Nephron progenitor cell (in vitro differentiated cells): ENCODE results near the gene HIPK3.
A peak's percentile ranks its signal among the peaks of the same experiment; 100 is the strongest.

Experiments used
- DNase-seq: peaks from one replicate; pipeline ENCODE4 v3.0.0; 2021
- H3K27ac Mint-ChIP-seq: 2 replicates; pipeline ENCODE4 v1.8.0; 2021; ENCODE audit warnings: mild to moderate bottlenecking, moderate library complexity, mixed read lengths
- H3K27me3 Mint-ChIP-seq: 2 replicates; pipeline ENCODE4 v1.8.0; 2021; ENCODE audit warnings: mild to moderate bottlenecking, low read depth, mixed read lengths; ENCODE audit not compliant: poor library complexity
- H3K36me3 Mint-ChIP-seq: 2 replicates; pipeline ENCODE4 v1.8.0; 2021; ENCODE audit warnings: low read depth, mixed read lengths
- H3K4me1 Mint-ChIP-seq: 2 replicates; pipeline ENCODE4 v1.8.0; 2021; ENCODE audit warnings: mixed read lengths
- H3K4me3 Mint-ChIP-seq: 2 replicates; pipeline ENCODE4 v1.8.0; 2021; ENCODE audit warnings: mild to moderate bottlenecking, moderate library complexity, mixed read lengths
- H3K9me3 Mint-ChIP-seq: 2 replicates; pipeline ENCODE4 v1.8.0; 2021; ENCODE audit warnings: mild to moderate bottlenecking, moderate library complexity, mixed read lengths
- TF ChIP-seq, protein P1 (sequence below): fragments of 200-600 bp; sonication (generic); IDR thresholded peaks from 2 replicates; pipeline ENCODE4 v1.5.0; 2021; ENCODE audit warnings: antibody characterized with exemption

Gene HIPK3

DNA sequence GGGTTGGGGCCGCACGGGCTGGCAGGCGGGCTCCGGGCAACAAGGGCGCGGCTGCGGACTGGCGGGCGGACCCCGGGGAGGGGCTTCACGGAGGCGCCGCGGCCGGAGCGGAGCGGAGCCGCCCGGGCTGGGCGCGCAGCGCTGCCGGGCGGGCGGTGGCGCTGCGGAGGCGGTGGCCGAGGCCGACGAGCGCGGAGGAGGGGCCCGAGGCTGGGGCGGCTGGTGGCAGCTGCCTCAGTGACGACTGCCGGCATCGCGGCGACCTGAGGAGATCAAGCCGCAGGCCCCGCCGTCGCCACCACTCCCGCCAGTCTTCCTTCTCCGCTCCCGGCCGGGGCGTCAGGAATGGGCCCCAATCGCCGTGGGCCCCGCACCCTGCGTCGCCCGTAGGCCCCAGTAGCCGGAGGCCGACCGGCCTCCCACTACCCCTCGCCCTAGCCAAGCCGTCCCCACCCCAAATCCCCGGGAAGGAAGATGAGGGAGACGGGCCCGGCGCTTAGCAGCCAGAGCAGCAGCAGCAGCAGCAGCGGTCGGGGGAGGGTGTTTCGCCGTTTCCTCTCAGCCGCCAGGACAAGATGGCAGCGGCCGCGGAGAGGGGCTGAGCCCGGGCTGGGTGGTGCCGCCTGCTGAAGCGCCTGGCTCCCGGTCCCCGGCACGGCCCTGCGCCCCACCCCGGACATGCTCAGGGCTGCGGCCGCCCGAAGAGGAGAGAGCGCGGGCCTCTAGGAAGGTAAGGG is at the start of gene HIPK3:
Gene HIPK3, plus strand, starts transcription at position 222 of the 737 bp plus-strand sequence.
- Mint-ChIP-seq H3K36me3 (no peaks in the 10 kb centered on the region), H3K9me3 (no peaks in the 10 kb centered on the region), H3K4me3 (peak within 1 kb of the TSS; percentile 96), H3K27me3 (peaks cover 10% of the 10 kb centered on the region), H3K27ac (peak within 1 kb of the TSS; percentile 99), H3K4me1 (peaks cover 39% of the 10 kb centered on the region)
- DNase-seq, result peak; percentile 86
- TF ChIP-seq, protein P1, sequence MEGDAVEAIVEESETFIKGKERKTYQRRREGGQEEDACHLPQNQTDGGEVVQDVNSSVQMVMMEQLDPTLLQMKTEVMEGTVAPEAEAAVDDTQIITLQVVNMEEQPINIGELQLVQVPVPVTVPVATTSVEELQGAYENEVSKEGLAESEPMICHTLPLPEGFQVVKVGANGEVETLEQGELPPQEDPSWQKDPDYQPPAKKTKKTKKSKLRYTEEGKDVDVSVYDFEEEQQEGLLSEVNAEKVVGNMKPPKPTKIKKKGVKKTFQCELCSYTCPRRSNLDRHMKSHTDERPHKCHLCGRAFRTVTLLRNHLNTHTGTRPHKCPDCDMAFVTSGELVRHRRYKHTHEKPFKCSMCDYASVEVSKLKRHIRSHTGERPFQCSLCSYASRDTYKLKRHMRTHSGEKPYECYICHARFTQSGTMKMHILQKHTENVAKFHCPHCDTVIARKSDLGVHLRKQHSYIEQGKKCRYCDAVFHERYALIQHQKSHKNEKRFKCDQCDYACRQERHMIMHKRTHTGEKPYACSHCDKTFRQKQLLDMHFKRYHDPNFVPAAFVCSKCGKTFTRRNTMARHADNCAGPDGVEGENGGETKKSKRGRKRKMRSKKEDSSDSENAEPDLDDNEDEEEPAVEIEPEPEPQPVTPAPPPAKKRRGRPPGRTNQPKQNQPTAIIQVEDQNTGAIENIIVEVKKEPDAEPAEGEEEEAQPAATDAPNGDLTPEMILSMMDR, result no peak

DNA sequence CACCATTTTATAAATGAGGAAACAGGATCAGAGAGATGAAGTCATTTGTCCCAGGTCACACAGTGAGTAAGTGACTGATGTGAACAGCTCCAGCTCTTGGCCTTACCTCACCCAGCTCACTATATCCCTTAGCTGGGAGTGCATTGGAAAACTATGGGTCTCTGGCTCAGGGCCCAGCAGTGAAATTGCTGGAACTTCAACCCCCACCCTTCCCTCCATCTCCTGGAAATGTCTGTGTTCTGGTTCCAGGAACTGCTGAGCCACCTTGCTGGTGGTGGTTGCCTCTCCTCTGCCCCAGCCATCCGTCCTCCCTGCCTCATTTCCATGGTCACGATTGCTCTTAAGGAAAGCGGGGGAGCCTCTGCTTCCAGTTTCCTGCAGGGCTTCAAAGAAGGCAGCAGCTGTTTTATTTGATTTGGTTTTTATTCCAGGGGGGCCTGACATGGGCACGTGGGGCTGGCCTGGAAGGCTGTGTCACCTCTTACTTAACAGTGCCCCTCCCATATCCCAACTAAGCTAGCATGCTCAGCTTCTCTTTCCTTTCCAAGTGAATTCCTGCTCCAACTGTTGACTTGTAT is 49.7 kb upstream of the HIPK3 start:
- H3K27me3 Mint-ChIP-seq, result peaks cover 8% of the 10 kb centered on the region
- H3K36me3 Mint-ChIP-seq, result no peaks in the 10 kb centered on the region
- peaks cover 9% of the 10 kb centered on the region for H3K9me3 Mint-ChIP-seq
- peak overlapping the region; percentile 86 for H3K27ac Mint-ChIP-seq
- TF ChIP-seq, protein P1, result no peak
- no peak for DNase-seq
- peaks cover 5% of the 10 kb centered on the region for H3K4me1 Mint-ChIP-seq
- H3K4me3 Mint-ChIP-seq, result no peak overlapping the region

DNA sequence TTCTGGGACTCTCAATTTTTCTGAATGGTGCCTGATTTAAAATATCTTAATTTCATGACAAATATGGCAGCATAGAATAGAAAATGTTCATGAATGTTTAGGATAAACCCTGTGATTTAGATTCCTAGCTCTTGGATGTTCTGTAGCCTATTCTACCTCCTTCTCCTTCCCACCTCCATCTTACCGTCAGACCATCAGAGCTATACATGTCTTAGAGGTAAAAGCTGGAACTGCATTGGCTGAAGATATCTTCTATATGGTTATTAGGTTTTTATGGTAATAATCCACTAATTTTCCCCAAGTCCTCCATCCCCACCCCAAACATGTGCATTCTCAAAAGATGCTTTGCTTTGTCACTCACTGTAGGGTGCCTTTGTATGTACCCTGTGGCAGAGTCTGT is 49.0 kb upstream of the HIPK3 start:
- TF ChIP-seq, protein P1, result no peak
- Mint-ChIP-seq H3K36me3 (no peaks in the 10 kb centered on the region), H3K4me3 (no peak overlapping the region), H3K27me3 (peaks cover 5% of the 10 kb centered on the region), H3K4me1 (peaks cover 5% of the 10 kb centered on the region), H3K9me3 (peaks cover 9% of the 10 kb centered on the region), H3K27ac (peak overlapping the region; percentile 86)
- no peak for DNase-seq

DNA sequence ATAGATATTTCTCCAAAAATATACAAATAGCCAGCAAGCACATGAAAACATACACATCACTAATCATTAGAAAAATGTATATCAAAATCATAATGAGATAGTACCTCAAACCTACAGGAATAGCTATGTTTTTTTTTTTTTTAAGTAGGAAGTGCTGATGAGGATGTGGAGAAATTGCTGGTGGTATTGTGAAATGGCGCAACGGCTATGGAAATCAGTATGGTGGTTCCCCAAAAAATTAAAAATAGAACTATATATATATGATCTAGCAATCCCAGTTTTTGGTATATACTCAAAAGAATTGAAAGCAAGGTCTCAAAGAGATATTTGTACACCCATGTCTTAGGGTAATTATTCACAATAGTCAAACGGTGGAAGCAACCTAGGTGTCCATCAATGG is 46.0 kb upstream of the HIPK3 start:
- no peak overlapping the region for H3K27ac Mint-ChIP-seq
- H3K4me1 Mint-ChIP-seq, result peaks cover 5% of the 10 kb centered on the region
- no peak for DNase-seq
- H3K9me3 Mint-ChIP-seq, result peaks cover 14% of the 10 kb centered on the region
- H3K4me3 Mint-ChIP-seq, result no peak overlapping the region
- H3K36me3 Mint-ChIP-seq, result no peaks in the 10 kb centered on the region
- TF ChIP-seq, protein P1, result no peak
- peaks cover 2% of the 10 kb centered on the region for H3K27me3 Mint-ChIP-seq

DNA sequence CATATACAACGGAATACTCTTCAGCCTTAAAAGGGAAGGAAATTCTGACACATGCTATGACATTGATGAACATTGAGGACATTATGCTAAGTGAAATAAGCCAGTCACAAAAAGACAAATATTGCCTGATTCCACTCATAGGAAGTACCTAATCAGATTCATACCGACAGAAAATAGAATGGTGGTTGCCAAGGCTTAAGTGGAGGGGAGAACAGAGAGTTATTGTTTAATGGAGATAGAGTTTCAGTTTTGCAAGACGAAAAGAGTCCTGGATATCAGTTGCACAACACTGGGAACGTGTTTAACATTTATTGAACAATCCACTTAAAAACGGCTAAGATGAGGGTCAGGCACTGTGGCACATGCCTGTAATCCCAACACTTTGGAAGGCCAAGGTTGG is 45.6 kb upstream of the HIPK3 start:
- peaks cover 5% of the 10 kb centered on the region for H3K4me1 Mint-ChIP-seq
- no peak for DNase-seq
- TF ChIP-seq, protein P1, result no peak
- H3K4me3 Mint-ChIP-seq, result no peak overlapping the region
- H3K27me3 Mint-ChIP-seq, result peaks cover 2% of the 10 kb centered on the region
- no peaks in the 10 kb centered on the region for H3K36me3 Mint-ChIP-seq
- H3K9me3 Mint-ChIP-seq, result peaks cover 14% of the 10 kb centered on the region
- no peak overlapping the region for H3K27ac Mint-ChIP-seq

DNA sequence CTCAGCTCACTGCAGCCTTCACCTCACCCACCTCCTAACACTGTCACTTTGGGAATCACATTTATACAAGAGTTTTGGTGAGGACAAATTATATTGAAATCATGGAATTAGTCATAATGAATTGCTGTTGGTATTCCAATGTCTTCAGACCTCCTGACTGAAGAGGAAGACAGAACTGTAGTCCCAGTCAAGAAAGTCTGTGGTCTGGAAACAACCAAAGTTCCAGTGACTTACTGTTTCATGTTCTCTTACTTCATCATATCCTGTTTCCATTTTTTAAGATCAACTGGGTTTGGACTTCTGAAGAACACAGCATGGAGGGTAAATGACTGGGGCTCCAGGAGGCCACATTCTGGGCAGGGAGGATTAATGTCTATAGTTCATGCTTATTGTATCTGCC is 43.0 kb upstream of the HIPK3 start:
- H3K4me1 Mint-ChIP-seq, result no peaks in the 10 kb centered on the region
- peaks cover 20% of the 10 kb centered on the region for H3K9me3 Mint-ChIP-seq
- peaks cover 2% of the 10 kb centered on the region for H3K27me3 Mint-ChIP-seq
- DNase-seq, result no peak
- no peak overlapping the region for H3K4me3 Mint-ChIP-seq
- no peak overlapping the region for H3K27ac Mint-ChIP-seq
- TF ChIP-seq, protein P1, result no peak
- no peaks in the 10 kb centered on the region for H3K36me3 Mint-ChIP-seq
